ENCODE results near the gene ARHGEF11. TPM values are rescaled to one million over a fixed set of nuclear protein-coding genes. Genes with fewer than 3 reads are reported as not detected.

The ARHGEF11 gene
- total and polyA plus RNA-seq, 2 experiments from 2014 or later = 25.0 to 26.9 TPM

- no peak overlapping the region for H3K27ac ChIP-seq
- H3K4me2 ChIP-seq = no peak overlapping the region
- no peaks in the 10 kb centered on the region for H3K27me3 ChIP-seq
- no peaks in the 10 kb centered on the region for H3K9me3 ChIP-seq (ENCODE audit: low read depth)
- DNase-seq (ENCODE audit: low spot score) = no peak
- H4K20me1 ChIP-seq (ENCODE audit: insufficient read depth, poor library complexity, severe bottlenecking) = peaks cover 52% of the 10 kb centered on the region
- WGBS (ENCODE audit: low lambda C conversion rate, missing lambda C conversion rate) = 97% methylated on average over 2 of the region's 2 CpGs
- TF ChIP-seq EZH2phosphoT487 (IDR thresholded peaks at IDR 0.05; ENCODE audit: low read depth, severe bottlenecking, unreplicated experiment) = no peak
- TF ChIP-seq CTCF (IDR thresholded peaks at IDR 0.05; ENCODE audit: poor library complexity) = no peak
- no peak for TF ChIP-seq EZH2 (IDR thresholded peaks at IDR 0.05; ENCODE audit: borderline replicate concordance)
- no peak overlapping the region for H3K4me3 ChIP-seq
- no peaks in the 10 kb centered on the region for H3K36me3 ChIP-seq (replicated peaks; ENCODE audit: insufficient read depth, low read depth)
- peaks cover 10% of the 10 kb centered on the region for H3K4me1 ChIP-seq (ENCODE audit: insufficient read depth)
- peaks cover 98% of the 10 kb centered on the region for H3K79me2 ChIP-seq
- H2AFZ ChIP-seq = no peak overlapping the region
- H3K9me2 ChIP-seq (replicated peaks; ENCODE audit: insufficient read depth) = no peaks in the 10 kb centered on the region
These were observed 38.9 kb downstream of the ARHGEF11 start for GRCh38 chr1:157006676-157007075.

- WGBS (ENCODE audit: low lambda C conversion rate, missing lambda C conversion rate) = 71% methylated on average over 2 of the region's 2 CpGs
- no peaks in the 10 kb centered on the region for H3K9me3 ChIP-seq (ENCODE audit: low read depth)
- H2AFZ ChIP-seq = no peak overlapping the region
- H3K4me2 ChIP-seq = no peak overlapping the region
- H3K27ac ChIP-seq = no peak overlapping the region
- peaks cover 98% of the 10 kb centered on the region for H3K79me2 ChIP-seq
- no peak overlapping the region for H3K4me3 ChIP-seq
- H4K20me1 ChIP-seq (ENCODE audit: insufficient read depth, poor library complexity, severe bottlenecking) = peaks cover 55% of the 10 kb centered on the region
- H3K36me3 ChIP-seq (replicated peaks; ENCODE audit: insufficient read depth, low read depth) = no peaks in the 10 kb centered on the region
- no peaks in the 10 kb centered on the region for H3K9me2 ChIP-seq (replicated peaks; ENCODE audit: insufficient read depth)
- no peak for DNase-seq (ENCODE audit: low spot score)
- H3K27me3 ChIP-seq = no peaks in the 10 kb centered on the region
- H3K4me1 ChIP-seq (ENCODE audit: insufficient read depth) = peaks cover 10% of the 10 kb centered on the region
- no peak for TF ChIP-seq EZH2 (IDR thresholded peaks at IDR 0.05; ENCODE audit: borderline replicate concordance)
- no peak for TF ChIP-seq CTCF (IDR thresholded peaks at IDR 0.05; ENCODE audit: poor library complexity)
- TF ChIP-seq EZH2phosphoT487 (IDR thresholded peaks at IDR 0.05; ENCODE audit: low read depth, severe bottlenecking, unreplicated experiment) = no peak
These were observed 39.6 kb downstream of the ARHGEF11 start for GRCh38 chr1:157005965-157006364.

GRCh38 chr1:157004806-157005205 lies 40.7 kb downstream of the ARHGEF11 start:
- DNase-seq (ENCODE audit: low spot score) = no peak
- Histone ChIP-seq H3K9me3 (ENCODE audit: low read depth) (no peaks in the 10 kb centered on the region), H3K79me2 (peaks cover 97% of the 10 kb centered on the region), H4K20me1 (ENCODE audit: insufficient read depth, poor library complexity, severe bottlenecking) (peaks cover 49% of the 10 kb centered on the region), H3K4me3 (no peak overlapping the region), H3K9me2 (replicated peaks; ENCODE audit: insufficient read depth) (no peaks in the 10 kb centered on the region), H3K27me3 (no peaks in the 10 kb centered on the region), H3K4me2 (no peak overlapping the region), H3K27ac (peak overlapping the region; percentile 24), H3K36me3 (replicated peaks; ENCODE audit: insufficient read depth, low read depth) (no peaks in the 10 kb centered on the region), H2AFZ (no peak overlapping the region), H3K4me1 (ENCODE audit: insufficient read depth) (peaks cover 10% of the 10 kb centered on the region)
- TF ChIP-seq EZH2 (IDR thresholded peaks at IDR 0.05; ENCODE audit: borderline replicate concordance) (no peak), EZH2phosphoT487 (IDR thresholded peaks at IDR 0.05; ENCODE audit: low read depth, severe bottlenecking, unreplicated experiment) (no peak), CTCF (IDR thresholded peaks at IDR 0.05; ENCODE audit: poor library complexity) (no peak)
- 53% methylated on average over 3 of the region's 3 CpGs for WGBS (ENCODE audit: low lambda C conversion rate, missing lambda C conversion rate)

- Histone ChIP-seq H3K27me3 (no peaks in the 10 kb centered on the region), H4K20me1 (ENCODE audit: insufficient read depth, poor library complexity, severe bottlenecking) (peaks cover 46% of the 10 kb centered on the region), H3K4me3 (no peak overlapping the region), H3K4me1 (ENCODE audit: insufficient read depth) (peaks cover 10% of the 10 kb centered on the region), H3K9me3 (ENCODE audit: low read depth) (no peaks in the 10 kb centered on the region), H3K79me2 (peaks cover 97% of the 10 kb centered on the region), H3K27ac (peak overlapping the region; percentile 24), H3K9me2 (replicated peaks; ENCODE audit: insufficient read depth) (no peaks in the 10 kb centered on the region), H3K36me3 (replicated peaks; ENCODE audit: insufficient read depth, low read depth) (no peaks in the 10 kb centered on the region), H2AFZ (no peak overlapping the region), H3K4me2 (no peak overlapping the region)
- WGBS (ENCODE audit: low lambda C conversion rate, missing lambda C conversion rate) = 64% methylated on average over 4 of the region's 4 CpGs
- no peak for DNase-seq (ENCODE audit: low spot score)
- TF ChIP-seq EZH2phosphoT487 (IDR thresholded peaks at IDR 0.05; ENCODE audit: low read depth, severe bottlenecking, unreplicated experiment) = no peak
- no peak for TF ChIP-seq EZH2 (IDR thresholded peaks at IDR 0.05; ENCODE audit: borderline replicate concordance)
- TF ChIP-seq CTCF (IDR thresholded peaks at IDR 0.05; ENCODE audit: poor library complexity) = no peak
These were observed 41.2 kb downstream of the ARHGEF11 start for GRCh38 chr1:157004327-157004726.

Data from hepatocyte (in vitro differentiated cells).